ENCODE results near the gene RGL2.

DNA sequence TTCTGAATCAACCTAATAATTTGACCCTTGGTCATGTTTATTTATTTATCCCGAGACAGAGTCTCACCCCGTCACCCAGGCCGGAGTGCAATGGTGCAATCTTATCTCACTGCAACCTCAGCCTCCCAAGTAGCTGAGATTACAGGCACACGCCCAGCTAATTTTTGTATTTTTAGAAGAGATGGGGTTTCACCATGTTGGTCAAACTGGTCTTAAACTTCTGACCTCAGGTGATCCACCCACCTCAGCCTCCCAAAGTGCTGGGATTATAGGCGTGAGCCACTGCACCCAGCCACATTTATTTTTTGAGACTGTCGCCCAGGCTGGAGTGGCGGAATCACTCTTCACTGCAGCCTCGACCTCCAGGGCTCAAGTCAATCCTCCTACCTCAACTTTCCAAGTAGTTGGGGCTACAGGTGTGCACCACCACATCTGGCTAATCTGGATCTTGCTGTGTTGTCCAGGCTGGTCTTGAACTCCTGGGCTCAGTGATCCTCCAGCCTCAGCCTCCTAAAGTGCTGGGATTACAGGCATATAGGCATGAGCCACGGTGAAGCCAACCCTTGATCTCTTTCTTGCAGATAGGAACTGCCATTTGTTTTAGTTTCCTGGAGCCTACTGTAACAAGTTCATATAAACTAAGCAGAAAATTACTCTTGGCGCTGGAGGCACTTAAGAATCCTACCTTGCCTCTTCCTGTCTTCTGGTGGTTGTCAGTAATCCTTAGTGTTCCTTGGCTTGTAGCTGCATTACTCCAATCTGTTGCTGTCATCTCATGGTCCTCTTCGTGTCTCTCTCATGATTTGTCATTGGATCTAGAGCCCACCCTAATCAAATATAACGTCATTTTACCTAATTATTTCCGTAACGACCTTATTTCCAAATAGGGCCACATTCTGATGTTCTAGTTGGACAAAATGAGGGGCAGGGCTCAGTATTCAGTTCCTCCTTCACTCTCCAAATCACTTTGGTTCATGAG is 24.5 kb downstream of the RGL2 start:
- TF ChIP-seq CTCF (IDR thresholded peaks at IDR 0.05) = no peak
- no peak for TF ChIP-seq POLR2A (IDR thresholded peaks at IDR 0.05)
